ENCODE results near the gene KCNG2.

The KCNG2 gene

DNA sequence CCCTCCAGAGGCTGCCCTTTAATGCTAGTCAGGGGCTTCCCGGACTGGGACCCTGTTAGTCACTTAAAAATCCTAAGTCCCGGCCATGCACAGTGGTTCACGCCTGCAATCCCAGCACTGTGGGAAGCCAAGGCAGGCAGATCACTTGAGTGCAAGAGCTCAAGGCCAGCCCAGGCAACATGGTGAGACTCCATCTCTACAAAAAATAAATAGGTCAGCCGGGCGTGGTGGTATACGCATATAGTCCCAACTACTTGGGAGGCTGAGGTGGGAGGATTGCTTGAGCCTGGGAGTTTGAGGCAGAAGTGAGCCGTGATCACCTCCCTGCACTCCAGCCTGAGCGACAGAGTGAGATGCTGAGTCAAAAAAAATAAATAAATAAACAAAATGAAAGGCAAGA, 17.2 kb upstream of the KCNG2 start:
- WGBS (ENCODE audit: extremely low coverage, insufficient coverage, low lambda C conversion rate) = no CpG with 5 or more reads among the region's 8 CpGs
- H3K27me3 ChIP-seq (ENCODE audit: insufficient read depth, low read length, poor library complexity) = no peaks in the 10 kb centered on the region
- no peak overlapping the region for H2BK120ac ChIP-seq (ENCODE audit: low read depth, low read length)

GRCh38 chr18:79781331-79781941, 16.3 kb upstream of the KCNG2 start:
- H3K4me1 ChIP-seq (ENCODE audit: control insufficient read depth, low read depth, low read length) = no peaks in the 10 kb centered on the region
- H3K27me3 ChIP-seq (ENCODE audit: insufficient read depth, low read length, poor library complexity) = no peaks in the 10 kb centered on the region
- H4K5ac ChIP-seq (ENCODE audit: low read length) = no peak overlapping the region
- no peak for DNase-seq
- H2BK120ac ChIP-seq (ENCODE audit: low read depth, low read length) = no peak overlapping the region
- H2BK15ac ChIP-seq (replicated peaks; ENCODE audit: low read depth) = no peak overlapping the region
- H3K4me3 ChIP-seq (ENCODE audit: low read length) = no peak overlapping the region
- H3K18ac ChIP-seq (ENCODE audit: low read length) = no peak overlapping the region
- H2AK5ac ChIP-seq (ENCODE audit: low read length) = no peak overlapping the region
- no peaks in the 10 kb centered on the region for H3K79me2 ChIP-seq (ENCODE audit: control insufficient read depth, insufficient read depth, low read length)
- no peak overlapping the region for H3K4me2 ChIP-seq (ENCODE audit: low read length)
- H4K8ac ChIP-seq (ENCODE audit: low read depth, low read length) = no peak overlapping the region
- H3K79me1 ChIP-seq (ENCODE audit: low read length) = no peaks in the 10 kb centered on the region
- no peak overlapping the region for H3K4ac ChIP-seq (ENCODE audit: low read depth, low read length)
- WGBS (ENCODE audit: extremely low coverage, insufficient coverage, low lambda C conversion rate) = no CpG with 5 or more reads among the region's 17 CpGs
- no peaks in the 10 kb centered on the region for H3K36me3 ChIP-seq (ENCODE audit: control insufficient read depth, insufficient read depth, low read length)
- no peak overlapping the region for H2BK5ac ChIP-seq (ENCODE audit: low read length)
- no peak overlapping the region for H3K9ac ChIP-seq (ENCODE audit: low read length)
- no peak overlapping the region for H3K56ac ChIP-seq (ENCODE audit: low read length)
- H3K23ac ChIP-seq (ENCODE audit: low read length) = no peak overlapping the region
- H3K27ac ChIP-seq (ENCODE audit: low read depth, low read length) = no peak overlapping the region

More for the DNA sequence above, 17.2 kb upstream of the KCNG2 start:
- Histone ChIP-seq H3K18ac (ENCODE audit: low read length) (no peak overlapping the region), H3K4ac (ENCODE audit: low read depth, low read length) (no peak overlapping the region), H4K5ac (ENCODE audit: low read length) (no peak overlapping the region), H3K27ac (ENCODE audit: low read depth, low read length) (no peak overlapping the region), H4K8ac (ENCODE audit: low read depth, low read length) (no peak overlapping the region), H3K79me1 (ENCODE audit: low read length) (no peaks in the 10 kb centered on the region), H3K79me2 (ENCODE audit: control insufficient read depth, insufficient read depth, low read length) (no peaks in the 10 kb centered on the region), H2BK15ac (replicated peaks; ENCODE audit: low read depth) (no peak overlapping the region), H3K4me3 (ENCODE audit: low read length) (no peak overlapping the region), H2BK5ac (ENCODE audit: low read length) (no peak overlapping the region), H3K4me2 (ENCODE audit: low read length) (no peak overlapping the region), H3K36me3 (ENCODE audit: control insufficient read depth, insufficient read depth, low read length) (no peaks in the 10 kb centered on the region), H3K4me1 (ENCODE audit: control insufficient read depth, low read depth, low read length) (no peaks in the 10 kb centered on the region), H3K56ac (ENCODE audit: low read length) (no peak overlapping the region), H3K9ac (ENCODE audit: low read length) (no peak overlapping the region), H3K23ac (ENCODE audit: low read length) (no peak overlapping the region), H2AK5ac (ENCODE audit: low read length) (no peak overlapping the region)
- DNase-seq = no peak

GRCh38 chr18:79782566-79783308, 15.0 kb upstream of the KCNG2 start:
- peaks cover 8% of the 10 kb centered on the region for H3K27me3 ChIP-seq (ENCODE audit: insufficient read depth, low read length, poor library complexity)
- H3K4me3 ChIP-seq (ENCODE audit: low read length) = no peak overlapping the region
- no peaks in the 10 kb centered on the region for H3K36me3 ChIP-seq (ENCODE audit: control insufficient read depth, insufficient read depth, low read length)
- no peak overlapping the region for H3K4ac ChIP-seq (ENCODE audit: low read depth, low read length)
- H2BK5ac ChIP-seq (ENCODE audit: low read length) = no peak overlapping the region
- no peak overlapping the region for H3K23ac ChIP-seq (ENCODE audit: low read length)
- H3K4me1 ChIP-seq (ENCODE audit: control insufficient read depth, low read depth, low read length) = no peaks in the 10 kb centered on the region
- no peak overlapping the region for H3K27ac ChIP-seq (ENCODE audit: low read depth, low read length)
- no peak overlapping the region for H2BK120ac ChIP-seq (ENCODE audit: low read depth, low read length)
- H3K56ac ChIP-seq (ENCODE audit: low read length) = no peak overlapping the region
- DNase-seq = no peak
- H2BK15ac ChIP-seq (replicated peaks; ENCODE audit: low read depth) = no peak overlapping the region
- H4K8ac ChIP-seq (ENCODE audit: low read depth, low read length) = no peak overlapping the region
- H4K5ac ChIP-seq (ENCODE audit: low read length) = no peak overlapping the region
- no CpG with 5 or more reads among the region's 43 CpGs for WGBS (ENCODE audit: extremely low coverage, insufficient coverage, low lambda C conversion rate)
- H3K79me1 ChIP-seq (ENCODE audit: low read length) = no peaks in the 10 kb centered on the region
- H3K79me2 ChIP-seq (ENCODE audit: control insufficient read depth, insufficient read depth, low read length) = no peaks in the 10 kb centered on the region
- no peak overlapping the region for H3K4me2 ChIP-seq (ENCODE audit: low read length)
- no peak overlapping the region for H2AK5ac ChIP-seq (ENCODE audit: low read length)
- no peak overlapping the region for H3K9ac ChIP-seq (ENCODE audit: low read length)
- H3K18ac ChIP-seq (ENCODE audit: low read length) = no peak overlapping the region

DNA sequence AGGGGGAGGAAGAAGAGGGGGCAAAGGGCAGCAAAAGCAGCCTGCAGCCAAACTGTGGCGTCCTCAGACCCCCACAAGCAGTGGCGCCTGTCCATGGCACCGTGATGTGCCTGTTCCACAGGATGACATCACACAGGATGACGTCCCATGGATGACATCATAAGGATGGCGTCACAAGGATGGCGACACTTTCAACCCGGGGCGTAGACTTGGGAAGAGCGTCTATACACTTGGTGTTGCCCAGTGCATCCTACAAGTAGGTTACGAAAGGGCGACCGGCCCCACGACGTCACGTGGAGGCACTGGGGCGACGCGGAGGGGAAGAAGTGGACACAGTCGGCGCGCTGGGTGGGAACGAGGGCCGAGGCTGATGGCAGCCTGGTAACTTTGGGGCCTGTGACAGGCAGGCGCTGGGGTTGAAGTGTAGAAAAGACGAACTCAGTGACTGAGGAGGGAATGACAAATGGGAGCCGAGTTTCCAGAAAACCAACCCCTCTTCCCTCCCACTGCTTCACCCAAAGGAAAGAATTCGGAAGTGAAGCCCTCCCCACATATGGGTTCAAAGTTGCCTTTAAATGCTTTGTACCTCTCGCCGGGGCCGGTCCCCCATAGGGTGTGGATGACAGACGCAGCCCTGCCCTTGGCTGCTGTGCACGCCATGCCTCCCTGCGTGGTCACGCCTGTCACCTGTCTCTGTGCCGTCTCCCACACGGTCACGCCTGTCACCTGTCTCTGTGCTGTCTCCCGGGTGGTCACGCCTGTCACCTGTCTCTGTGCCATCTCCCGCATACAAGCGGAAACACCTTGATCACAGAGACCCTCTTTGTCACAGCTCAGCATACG, 13.4 kb upstream of the KCNG2 start:
- no CpG with 5 or more reads among the region's 42 CpGs for WGBS (ENCODE audit: extremely low coverage, insufficient coverage, low lambda C conversion rate)
- Histone ChIP-seq H3K27me3 (ENCODE audit: insufficient read depth, low read length, poor library complexity) (peaks cover 15% of the 10 kb centered on the region), H3K23ac (ENCODE audit: low read length) (no peak overlapping the region), H3K4ac (ENCODE audit: low read depth, low read length) (no peak overlapping the region), H3K4me1 (ENCODE audit: control insufficient read depth, low read depth, low read length) (no peaks in the 10 kb centered on the region), H3K36me3 (ENCODE audit: control insufficient read depth, insufficient read depth, low read length) (no peaks in the 10 kb centered on the region), H3K4me3 (ENCODE audit: low read length) (no peak overlapping the region), H4K8ac (ENCODE audit: low read depth, low read length) (no peak overlapping the region), H3K27ac (ENCODE audit: low read depth, low read length) (no peak overlapping the region), H2BK5ac (ENCODE audit: low read length) (no peak overlapping the region), H3K4me2 (ENCODE audit: low read length) (no peak overlapping the region), H2AK5ac (ENCODE audit: low read length) (no peak overlapping the region), H3K56ac (ENCODE audit: low read length) (no peak overlapping the region), H3K79me2 (ENCODE audit: control insufficient read depth, insufficient read depth, low read length) (no peaks in the 10 kb centered on the region), H3K79me1 (ENCODE audit: low read length) (no peaks in the 10 kb centered on the region), H2BK120ac (ENCODE audit: low read depth, low read length) (no peak overlapping the region), H3K9ac (ENCODE audit: low read length) (no peak overlapping the region), H3K18ac (ENCODE audit: low read length) (no peak overlapping the region), H2BK15ac (replicated peaks; ENCODE audit: low read depth) (no peak overlapping the region), H4K5ac (ENCODE audit: low read length) (no peak overlapping the region)
- DNase-seq = no peak

DNA sequence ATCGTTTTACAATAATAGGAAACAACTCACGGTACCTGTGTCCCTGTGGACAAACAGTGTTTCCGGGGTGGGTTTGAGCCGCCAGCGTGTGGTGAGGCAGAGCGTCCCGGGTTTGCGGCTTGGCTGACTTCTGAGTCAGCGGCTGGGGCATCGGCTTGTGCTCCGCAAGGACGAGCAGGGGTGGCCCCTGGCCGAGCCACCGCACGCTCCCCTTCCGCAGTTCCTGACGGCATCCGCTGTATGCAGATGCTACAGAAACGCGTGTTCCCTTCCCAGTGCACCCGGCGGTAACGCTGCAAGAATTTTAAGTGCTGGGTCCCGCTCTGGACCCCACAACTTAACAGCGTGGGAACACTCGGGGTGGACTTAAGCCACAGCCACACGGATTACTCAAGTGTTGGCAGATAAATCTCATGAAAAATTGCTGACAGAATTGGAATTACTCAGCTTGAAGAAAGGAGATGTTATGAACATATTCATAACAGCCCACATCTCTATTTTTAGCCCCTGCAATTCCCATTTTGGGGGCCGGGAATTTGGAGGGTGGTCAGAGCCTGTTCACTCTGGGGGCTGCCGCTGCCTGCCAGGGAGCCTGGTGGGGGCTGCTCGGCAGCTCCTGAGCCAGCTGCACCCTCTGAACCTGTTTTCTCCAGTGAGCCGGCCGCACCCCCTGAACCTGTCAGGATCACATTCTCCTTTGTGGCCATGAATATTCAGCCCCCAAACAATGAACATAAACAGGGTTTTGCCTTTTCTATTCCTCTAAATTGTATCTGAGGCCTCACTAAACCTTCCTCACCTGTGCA, 12.6 kb upstream of the KCNG2 start:
- H3K79me2 ChIP-seq (ENCODE audit: control insufficient read depth, insufficient read depth, low read length) = no peaks in the 10 kb centered on the region
- no peak for DNase-seq
- H3K23ac ChIP-seq (ENCODE audit: low read length) = no peak overlapping the region
- no peak overlapping the region for H3K4me2 ChIP-seq (ENCODE audit: low read length)
- H2BK5ac ChIP-seq (ENCODE audit: low read length) = no peak overlapping the region
- WGBS (ENCODE audit: extremely low coverage, insufficient coverage, low lambda C conversion rate) = no CpG with 5 or more reads among the region's 32 CpGs
- no peak overlapping the region for H2BK120ac ChIP-seq (ENCODE audit: low read depth, low read length)
- no peaks in the 10 kb centered on the region for H3K36me3 ChIP-seq (ENCODE audit: control insufficient read depth, insufficient read depth, low read length)
- H2AK5ac ChIP-seq (ENCODE audit: low read length) = no peak overlapping the region
- no peak overlapping the region for H3K4ac ChIP-seq (ENCODE audit: low read depth, low read length)
- H2BK15ac ChIP-seq (replicated peaks; ENCODE audit: low read depth) = no peak overlapping the region
- no peak overlapping the region for H3K9ac ChIP-seq (ENCODE audit: low read length)
- H3K79me1 ChIP-seq (ENCODE audit: low read length) = no peaks in the 10 kb centered on the region
- H3K4me3 ChIP-seq (ENCODE audit: low read length) = no peak overlapping the region
- no peak overlapping the region for H3K27ac ChIP-seq (ENCODE audit: low read depth, low read length)
- H3K27me3 ChIP-seq (ENCODE audit: insufficient read depth, low read length, poor library complexity) = peaks cover 15% of the 10 kb centered on the region
- no peak overlapping the region for H4K5ac ChIP-seq (ENCODE audit: low read length)
- H3K56ac ChIP-seq (ENCODE audit: low read length) = no peak overlapping the region
- no peak overlapping the region for H4K8ac ChIP-seq (ENCODE audit: low read depth, low read length)
- no peak overlapping the region for H3K18ac ChIP-seq (ENCODE audit: low read length)
- no peaks in the 10 kb centered on the region for H3K4me1 ChIP-seq (ENCODE audit: control insufficient read depth, low read depth, low read length)

Data from mesendoderm (in vitro differentiated cells).